ENCODE measurements around the gene RGS7. TPM values are rescaled to one million over a fixed set of nuclear protein-coding genes. Genes with fewer than 3 reads are reported as not detected.

Gene RGS7
- total and polyA plus RNA-seq, 10 donors = 0.09 to 1.8 (median 0.72) TPM; not detected in 1

GRCh38 chr1:240833075-240833474 lies 523.9 kb downstream of the RGS7 start:
- no peak for DNase-seq
- WGBS, 5 donors = 76 to 89% (median 83%) methylated on average over 6 of the region's 6 CpGs
- H3K9me3 ChIP-seq = no peaks in the 10 kb centered on the region
- intact Hi-C loops (cut with DNase I; ENCODE audit: low total_unique reads) = no loop called here
- H3K36me3 ChIP-seq = no peaks in the 10 kb centered on the region
- H3K4me1 ChIP-seq = no peaks in the 10 kb centered on the region
- no peak overlapping the region for H3K27ac ChIP-seq
- H3K27me3 ChIP-seq (replicated peaks in 1 of 7) = no peaks in the 10 kb centered on the region
- H3K4me3 ChIP-seq = no peak overlapping the region
- no peak for TF ChIP-seq POLR2AphosphoS5 (IDR thresholded peaks at IDR 0.05)
- TF ChIP-seq POLR2A (IDR thresholded peaks at IDR 0.05) = no peak
- TF ChIP-seq CTCF (IDR thresholded peaks at IDR 0.05 in 8 of 11, conservative IDR thresholded peaks at IDR 0.05 in 3 of 11) = no peak

- TF ChIP-seq POLR2A (IDR thresholded peaks at IDR 0.05) (no peak), POLR2AphosphoS5 (IDR thresholded peaks at IDR 0.05) (no peak), CTCF (IDR thresholded peaks at IDR 0.05 in 8 of 11, conservative IDR thresholded peaks at IDR 0.05 in 3 of 11) (no peak)
- DNase-seq = no peak
- intact Hi-C loops (cut with DNase I; ENCODE audit: low total_unique reads) = no loop called here
- Histone ChIP-seq H3K9me3 (no peaks in the 10 kb centered on the region), H3K4me3 (no peak overlapping the region), H3K27me3 (replicated peaks in 1 of 7) (no peaks in the 10 kb centered on the region), H3K4me1 (no peaks in the 10 kb centered on the region), H3K36me3 (no peaks in the 10 kb centered on the region), H3K27ac (no peak overlapping the region)
- 40 to 46% (median 44%) methylated on average over 3 of the region's 3 CpGs for WGBS, 5 donors
These were observed 525.1 kb downstream of the RGS7 start for GRCh38 chr1:240831922-240832321.

GRCh38 chr1:240831191-240831631 lies 525.8 kb downstream of the RGS7 start:
- no peak for TF ChIP-seq POLR2A (IDR thresholded peaks at IDR 0.05)
- TF ChIP-seq CTCF (IDR thresholded peaks at IDR 0.05 in 8 of 11, conservative IDR thresholded peaks at IDR 0.05 in 3 of 11) = no peak
- no peak for TF ChIP-seq POLR2AphosphoS5 (IDR thresholded peaks at IDR 0.05)
- Histone ChIP-seq H3K27ac (no peak overlapping the region), H3K9me3 (no peaks in the 10 kb centered on the region), H3K36me3 (no peaks in the 10 kb centered on the region), H3K4me1 (no peaks in the 10 kb centered on the region), H3K27me3 (replicated peaks in 1 of 7) (no peaks in the 10 kb centered on the region), H3K4me3 (no peak overlapping the region)
- intact Hi-C loops (cut with DNase I; ENCODE audit: low total_unique reads) = no loop called here
- DNase-seq = no peak
- WGBS, 5 donors = 49 to 73% (median 61%) methylated on average over 3 of the region's 3 CpGs

DNA sequence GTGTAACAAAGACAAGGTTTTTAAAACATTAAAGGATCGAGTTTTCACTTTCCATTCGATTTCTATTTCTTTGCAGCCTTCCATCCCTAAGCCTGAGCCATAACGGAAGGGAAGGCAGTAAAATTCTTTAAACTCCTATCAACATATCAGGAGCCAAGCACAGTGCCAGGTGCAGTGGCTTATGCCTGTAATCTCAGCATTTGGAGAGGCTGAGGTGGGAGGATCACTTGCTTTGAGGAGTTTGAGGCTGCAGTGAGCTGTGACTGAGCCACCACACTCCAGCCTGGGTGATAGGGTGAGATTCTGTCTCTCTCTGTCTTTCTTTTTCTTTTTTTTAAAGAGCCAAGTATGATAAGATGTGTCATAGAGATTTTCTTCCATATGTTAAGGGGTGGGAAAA lies 527.5 kb downstream of the RGS7 start:
- WGBS, 5 donors = 71 to 86% (median 73%) methylated on average over 3 of the region's 3 CpGs
- no peak for TF ChIP-seq CTCF (IDR thresholded peaks at IDR 0.05 in 8 of 11, conservative IDR thresholded peaks at IDR 0.05 in 3 of 11)
- no peak for TF ChIP-seq POLR2A (IDR thresholded peaks at IDR 0.05)
- no peak for TF ChIP-seq POLR2AphosphoS5 (IDR thresholded peaks at IDR 0.05)
- DNase-seq = no peak
- Histone ChIP-seq H3K4me1 (no peaks in the 10 kb centered on the region), H3K27ac (no peak overlapping the region), H3K27me3 (replicated peaks in 1 of 7) (no peaks in the 10 kb centered on the region), H3K4me3 (no peak overlapping the region), H3K36me3 (no peaks in the 10 kb centered on the region), H3K9me3 (no peaks in the 10 kb centered on the region)
- intact Hi-C loops (cut with DNase I; ENCODE audit: low total_unique reads) = no loop called here
